ENCODE measurements around the gene KDM2B.
"Not testable (repeated sequence)": the region's sequence is repeated elsewhere in the genome, so short reads cannot be mapped to it uniquely, and the experiment has no call there.

The KDM2B gene

DNA sequence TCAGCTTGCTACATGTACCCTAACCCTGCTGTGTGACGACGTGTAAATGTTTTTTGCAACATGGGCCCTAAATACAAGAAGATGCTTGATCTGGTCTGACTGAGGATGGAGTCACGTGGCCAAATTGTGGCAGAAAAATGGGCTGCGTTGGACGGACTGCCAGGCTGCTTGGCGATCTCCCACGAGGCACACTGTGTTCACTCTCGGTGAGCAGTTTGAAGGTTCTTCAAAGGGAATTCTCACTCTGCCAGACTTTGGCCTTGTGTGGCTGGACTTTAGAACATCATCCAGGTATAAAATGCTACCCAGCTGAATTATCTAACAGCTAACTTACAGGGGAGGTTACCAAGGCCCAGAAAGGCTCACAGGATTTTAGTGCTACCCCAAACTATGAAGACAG, 85.1 kb downstream of the KDM2B start:
- DNase-seq, result no peak

DNA sequence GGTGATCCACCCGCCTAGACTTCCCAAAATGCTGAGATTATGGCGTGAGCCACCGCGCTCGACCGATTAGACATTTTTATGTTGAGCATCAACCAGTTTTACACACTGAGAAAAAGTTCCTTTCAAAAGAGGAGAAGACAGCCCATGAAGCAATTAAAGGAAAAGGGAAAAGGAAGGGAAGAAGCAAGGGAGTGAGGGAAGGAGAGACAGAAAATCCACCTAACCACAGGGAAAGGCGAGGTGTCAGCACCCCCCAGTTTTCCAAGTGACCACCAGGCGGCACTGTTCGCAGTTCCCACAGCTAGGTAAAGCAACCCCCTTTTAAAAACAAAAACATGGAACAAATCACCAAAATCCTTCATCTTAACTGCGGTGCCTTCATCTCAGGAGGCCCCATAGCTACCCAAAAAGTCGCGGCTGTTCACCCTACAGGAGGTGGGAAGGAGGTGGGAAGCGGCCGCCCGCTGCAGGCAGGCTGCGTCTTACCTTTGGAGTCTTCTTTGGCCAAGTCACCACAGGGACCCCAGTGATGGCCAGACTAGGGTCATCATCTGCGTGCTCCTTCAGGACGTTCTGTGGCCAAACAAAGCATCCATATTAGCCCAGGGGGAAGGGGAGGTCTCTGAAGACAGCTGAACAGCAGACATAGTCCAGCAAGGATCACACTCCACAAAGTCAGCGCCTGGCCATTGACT, 86.6 kb downstream of the KDM2B start:
- peak; percentile 53 for DNase-seq

DNA sequence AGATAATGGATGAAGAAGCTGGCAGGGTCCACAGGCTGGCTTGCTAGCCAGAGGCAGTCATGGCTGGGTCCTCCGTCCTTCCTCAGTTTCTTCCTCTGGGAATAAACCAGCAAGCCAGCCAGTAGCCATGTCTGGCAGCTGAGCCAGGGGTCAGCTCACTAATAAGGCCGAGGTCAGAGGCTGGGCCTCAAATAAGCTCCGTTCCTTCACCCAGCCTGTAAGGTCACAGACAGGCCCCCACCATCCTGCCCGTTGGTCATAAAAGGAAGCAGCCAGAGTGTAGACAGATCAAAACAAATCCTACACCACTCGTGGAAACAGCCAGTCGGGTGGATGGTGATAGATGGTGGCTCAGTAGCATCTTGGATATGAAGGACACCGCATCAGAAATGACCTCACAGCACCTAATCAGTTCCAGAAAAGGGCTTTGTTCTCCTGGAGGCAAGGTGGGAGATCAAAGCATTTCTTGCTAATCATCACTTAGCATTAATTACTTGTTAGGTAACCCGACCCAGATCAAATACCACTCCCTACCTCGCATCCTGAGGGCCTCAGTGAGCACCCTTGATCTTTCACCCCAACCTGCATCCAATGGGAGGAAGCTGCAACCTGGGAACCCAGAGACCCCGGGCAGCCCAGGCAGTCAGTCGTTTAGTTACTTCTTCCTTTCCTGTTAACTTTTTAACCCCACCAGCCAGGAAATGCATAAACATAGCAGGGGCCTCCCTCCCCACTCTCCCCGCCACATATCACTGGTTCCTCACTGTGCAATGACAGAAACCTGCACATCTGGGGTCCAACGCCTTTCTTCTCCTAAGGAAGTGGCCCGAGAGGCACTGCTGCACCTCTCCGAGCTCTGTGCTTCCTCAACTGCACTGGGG, 90.2 kb downstream of the KDM2B start:
- no peak for DNase-seq

DNA sequence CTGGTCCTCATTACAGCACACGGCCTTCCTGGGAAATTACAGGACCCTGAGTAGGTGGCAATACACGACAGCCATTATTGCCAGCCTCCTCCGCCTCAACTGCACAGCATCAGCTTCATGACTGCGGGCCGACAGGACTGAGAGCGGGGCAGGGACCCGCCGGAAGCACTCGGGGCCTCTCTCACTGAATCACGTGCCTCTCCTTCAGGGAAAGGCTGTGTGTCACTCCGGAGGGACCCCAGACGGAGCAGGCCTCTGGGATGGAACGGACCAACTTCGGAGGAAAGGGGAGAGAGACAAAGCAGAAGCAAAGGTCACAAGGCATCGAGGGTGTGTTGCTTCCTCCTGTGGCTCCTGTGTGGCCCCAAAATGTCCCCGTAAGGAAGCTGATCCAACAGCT, 90.9 kb downstream of the KDM2B start:
- DNase-seq, result no peak

DNA sequence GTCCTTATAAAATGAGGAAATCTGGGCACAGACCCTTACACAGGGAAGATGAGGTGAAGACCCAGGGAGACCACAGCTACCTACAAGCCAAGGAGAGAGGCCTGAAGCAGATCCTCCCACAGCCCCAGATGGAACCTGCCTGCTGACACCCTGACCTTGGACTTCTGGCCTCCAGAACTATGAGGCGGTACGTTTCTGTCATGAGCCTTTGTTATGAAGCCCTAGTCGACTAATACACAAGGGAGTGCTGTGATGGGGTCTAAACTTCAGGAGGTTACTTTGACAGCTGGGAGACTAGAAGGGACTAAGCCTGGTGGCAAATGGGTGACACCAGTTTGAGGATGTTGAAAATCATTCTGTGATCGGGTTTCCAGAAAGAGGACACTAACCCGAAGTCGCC, 95.9 kb downstream of the KDM2B start:
- no peak for DNase-seq

DNA sequence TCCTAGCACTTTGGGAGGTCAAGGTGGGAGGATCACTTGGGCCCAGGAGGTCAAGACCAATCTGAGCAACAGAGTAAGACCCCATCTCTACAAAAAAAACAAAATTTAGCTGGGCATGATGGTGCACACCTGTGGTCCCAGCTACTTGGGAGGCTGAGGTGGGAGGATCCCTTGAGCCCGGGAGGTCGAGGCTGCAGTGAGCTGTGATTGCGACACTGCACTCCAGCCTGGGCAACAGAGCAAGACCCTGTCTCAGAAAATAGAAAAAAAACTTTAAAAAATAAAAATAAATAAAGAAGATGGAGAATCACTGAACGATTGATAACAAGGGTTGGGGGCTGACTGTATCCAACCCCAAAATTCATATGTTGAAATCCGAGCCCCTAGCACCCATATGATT, 96.3 kb downstream of the KDM2B start:
- DNase-seq, result not testable (repeated sequence)

DNA sequence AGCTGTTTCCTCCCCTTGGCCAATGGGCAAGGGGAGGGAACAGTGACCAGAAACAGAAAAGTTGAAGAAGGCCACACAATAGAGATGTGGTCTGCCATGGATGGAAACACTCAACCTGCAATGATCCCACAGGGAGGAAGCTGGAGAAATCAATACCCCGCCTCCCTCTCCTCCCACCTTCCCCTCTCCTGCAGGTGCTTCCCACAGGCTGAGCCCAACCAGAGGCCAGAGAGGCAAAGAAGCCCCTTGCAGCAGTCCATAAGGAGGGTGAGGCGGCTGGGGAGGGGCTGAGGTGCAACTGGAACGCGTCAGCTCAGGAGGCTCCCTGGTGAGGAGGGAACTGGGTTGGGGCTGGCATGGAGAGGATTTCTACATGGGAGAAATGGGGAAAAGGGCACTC, 96.9 kb downstream of the KDM2B start:
- no peak for DNase-seq

DNA sequence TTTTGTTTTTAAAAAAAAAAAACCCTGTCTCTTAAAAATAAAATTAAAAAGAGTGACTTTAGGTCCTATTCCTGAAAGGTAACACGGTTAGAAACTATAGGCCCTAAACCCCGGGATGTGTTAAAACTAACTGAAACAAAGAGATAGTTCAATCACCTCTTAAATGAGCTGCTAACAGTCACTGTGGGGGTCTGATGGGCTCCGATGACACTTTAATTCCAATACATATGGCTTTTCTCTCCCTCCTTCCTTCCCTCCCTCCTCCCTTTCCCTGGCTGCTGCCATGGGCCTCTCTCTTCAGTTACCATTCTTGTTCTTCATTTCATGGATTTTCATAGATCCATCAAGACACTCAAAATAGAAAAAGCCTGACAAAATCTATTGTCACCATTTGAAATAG, 104.3 kb downstream of the KDM2B start:
- no peak for DNase-seq

DNA sequence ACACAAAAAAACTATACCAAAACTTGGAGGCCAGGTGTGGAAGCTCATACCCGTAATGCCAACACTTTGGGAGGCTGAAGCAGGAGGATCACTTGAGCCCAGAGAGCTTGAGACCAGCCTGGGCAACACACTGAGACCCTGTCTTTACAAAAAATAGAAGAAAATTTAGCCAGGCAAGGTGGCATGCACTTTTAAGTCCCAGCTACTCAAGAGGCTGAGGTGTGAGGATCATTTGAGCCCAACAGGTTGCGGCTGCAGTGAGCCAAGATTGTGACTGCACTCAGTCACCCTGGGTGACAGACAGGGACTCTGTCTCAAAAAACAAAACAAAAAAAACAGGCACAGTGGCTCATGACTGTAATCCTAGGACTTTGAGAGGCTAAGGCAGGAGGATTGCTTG, 105.5 kb downstream of the KDM2B start:
- no peak for DNase-seq

DNA sequence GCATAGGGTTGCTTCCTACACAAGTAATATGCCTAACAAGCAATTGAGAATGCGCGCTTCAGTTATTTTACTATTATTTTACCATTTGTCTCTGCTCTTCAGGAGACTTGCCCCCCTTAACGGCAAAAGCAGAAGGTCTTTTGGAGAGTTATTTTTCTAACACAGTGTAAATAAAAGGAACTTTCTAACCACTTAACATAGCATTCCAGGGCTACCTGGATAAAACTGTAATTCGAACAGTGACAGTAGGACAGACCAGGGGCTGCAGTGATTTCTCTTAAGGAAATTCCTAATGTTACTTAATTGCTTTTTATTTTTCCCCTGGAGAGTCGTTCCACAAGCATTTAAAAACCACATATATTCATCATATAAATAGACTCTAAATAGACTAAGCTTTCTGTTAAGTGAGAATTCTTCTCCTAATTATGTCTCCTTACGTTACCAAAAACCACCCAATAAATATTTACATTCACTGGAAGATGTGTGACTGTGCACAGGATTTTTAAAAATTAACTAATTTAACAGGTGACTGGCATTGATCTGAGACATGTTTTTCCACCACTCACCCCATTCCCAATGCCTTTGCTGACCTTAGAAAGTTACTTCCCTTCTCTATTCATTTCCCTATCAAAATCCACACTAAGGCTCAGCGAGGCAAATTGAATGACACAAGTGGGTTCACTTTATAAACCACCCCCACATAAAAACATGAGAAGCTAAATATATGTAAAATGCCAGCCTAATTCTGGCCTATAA, 108.5 kb downstream of the KDM2B start:
- DNase-seq, result no peak

DNA sequence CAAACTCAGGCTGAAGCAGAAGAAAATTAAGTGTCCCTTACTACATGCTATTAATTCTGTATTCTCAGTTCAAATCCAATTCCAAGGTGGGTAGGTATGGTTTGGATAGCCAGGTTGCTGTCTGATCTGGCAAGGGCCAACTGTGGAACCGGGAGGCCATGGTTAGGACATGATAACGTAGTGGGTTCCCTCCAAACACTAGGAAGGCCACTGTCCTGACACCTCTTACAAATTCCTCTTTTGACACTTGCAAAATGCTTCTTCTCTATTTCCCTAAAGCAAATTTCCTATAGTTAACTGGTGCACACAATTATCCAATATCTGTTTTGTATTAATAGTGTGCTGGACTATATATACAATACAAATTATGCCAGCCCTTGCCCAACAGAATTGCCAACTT, 110.1 kb downstream of the KDM2B start:
- no peak for DNase-seq

DNA sequence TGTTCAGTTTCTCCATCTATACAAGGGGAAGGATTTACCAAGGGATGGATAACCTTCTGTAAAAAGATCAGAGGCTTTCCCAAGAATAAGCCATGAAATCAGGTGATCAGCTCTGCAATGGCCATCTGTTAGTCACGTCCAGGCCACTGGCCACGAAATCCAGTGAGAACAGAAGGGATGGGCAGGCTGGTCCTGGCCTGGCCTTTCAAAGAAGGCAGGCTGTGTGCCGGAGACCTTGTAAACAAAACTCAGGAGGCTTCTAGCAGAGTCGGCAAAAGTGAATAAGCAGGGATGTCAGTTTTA, 112.4 kb downstream of the KDM2B start:
- no peak for DNase-seq

DNA sequence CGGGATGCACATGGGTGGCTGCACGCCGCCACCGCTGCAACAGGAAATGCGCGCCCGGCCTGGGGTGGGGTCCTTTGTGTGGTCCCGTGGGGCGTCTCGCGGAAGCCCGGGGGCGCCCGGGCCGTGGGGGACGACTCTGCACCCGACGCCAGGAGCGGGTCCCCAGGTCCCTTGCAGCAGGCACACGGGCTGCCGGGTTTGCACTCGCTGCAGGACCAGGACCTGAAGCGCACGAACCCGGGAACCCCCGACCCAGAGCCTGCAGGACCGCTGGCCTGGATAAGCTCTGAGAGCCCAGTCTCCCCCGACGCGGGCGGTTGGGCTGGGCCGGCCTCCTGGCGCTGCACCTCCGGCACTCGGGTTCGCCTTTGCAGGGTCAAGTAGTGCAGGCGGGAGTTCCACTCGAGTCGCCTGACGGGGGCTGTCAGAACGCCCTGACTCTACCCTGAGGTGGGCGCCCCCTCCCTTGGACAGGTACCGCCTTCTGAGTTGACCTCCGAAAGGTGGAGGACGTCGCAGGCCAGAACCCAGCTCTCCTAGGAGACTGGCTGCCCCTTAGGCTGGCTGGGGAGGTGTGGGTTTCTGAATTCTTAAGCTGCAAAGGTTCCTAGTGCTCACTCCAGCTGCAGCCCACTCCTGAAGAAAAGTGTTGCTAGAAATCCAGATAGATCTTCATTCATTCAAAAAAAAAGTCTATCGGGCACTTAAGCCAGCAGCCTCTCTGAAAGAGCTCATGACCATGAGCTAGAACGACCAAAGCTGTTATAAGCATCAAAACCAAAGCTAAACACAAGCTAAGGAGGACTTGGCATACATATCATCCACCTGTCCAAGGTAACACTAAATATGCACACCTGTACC, 113.0 kb downstream of the KDM2B start:
- DNase-seq, result peak; percentile 43

DNA sequence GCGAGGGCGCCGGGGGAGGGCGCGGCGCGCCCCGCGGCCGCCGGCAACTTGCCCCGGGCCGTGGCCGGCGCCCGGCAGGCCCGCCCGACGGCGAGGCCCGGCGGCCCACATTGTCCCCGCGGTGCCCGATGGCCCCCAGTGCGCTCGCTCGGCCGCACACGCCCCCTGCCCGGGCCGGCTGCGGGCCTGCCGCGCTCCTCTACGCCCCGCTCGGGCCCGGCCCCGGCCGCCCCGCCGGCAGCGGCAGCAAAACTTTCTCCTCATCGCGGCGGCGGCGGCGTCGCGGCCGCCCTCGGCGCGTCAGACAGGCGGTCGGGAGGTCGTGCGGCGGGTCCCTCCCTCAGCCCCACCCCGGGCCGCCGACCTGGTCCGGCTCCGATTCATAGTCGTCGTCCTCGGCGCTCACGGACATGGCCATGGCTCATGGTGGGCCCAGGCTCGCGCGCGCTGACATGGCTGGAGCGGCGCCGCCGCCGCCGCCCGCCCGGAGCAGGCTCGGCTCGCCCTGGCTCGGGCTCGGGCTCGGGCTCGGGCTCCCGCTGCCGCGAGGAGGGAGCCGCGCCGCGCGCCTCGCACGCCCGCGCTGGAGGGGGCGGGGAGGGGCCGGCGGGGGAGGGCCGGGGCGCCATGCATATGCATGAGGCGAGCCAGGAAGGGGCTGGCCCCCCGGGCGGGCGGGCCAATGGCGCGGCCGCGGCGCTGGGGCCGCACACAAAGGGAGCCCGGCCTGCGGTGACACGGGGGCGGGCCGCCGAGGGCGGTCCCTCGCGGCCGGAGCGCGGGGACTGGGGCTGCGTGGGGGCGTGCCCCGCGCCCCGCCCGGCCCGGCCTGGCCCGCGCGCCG, 113.8 kb downstream of the KDM2B start:
- peak; percentile 95 for DNase-seq

DNA sequence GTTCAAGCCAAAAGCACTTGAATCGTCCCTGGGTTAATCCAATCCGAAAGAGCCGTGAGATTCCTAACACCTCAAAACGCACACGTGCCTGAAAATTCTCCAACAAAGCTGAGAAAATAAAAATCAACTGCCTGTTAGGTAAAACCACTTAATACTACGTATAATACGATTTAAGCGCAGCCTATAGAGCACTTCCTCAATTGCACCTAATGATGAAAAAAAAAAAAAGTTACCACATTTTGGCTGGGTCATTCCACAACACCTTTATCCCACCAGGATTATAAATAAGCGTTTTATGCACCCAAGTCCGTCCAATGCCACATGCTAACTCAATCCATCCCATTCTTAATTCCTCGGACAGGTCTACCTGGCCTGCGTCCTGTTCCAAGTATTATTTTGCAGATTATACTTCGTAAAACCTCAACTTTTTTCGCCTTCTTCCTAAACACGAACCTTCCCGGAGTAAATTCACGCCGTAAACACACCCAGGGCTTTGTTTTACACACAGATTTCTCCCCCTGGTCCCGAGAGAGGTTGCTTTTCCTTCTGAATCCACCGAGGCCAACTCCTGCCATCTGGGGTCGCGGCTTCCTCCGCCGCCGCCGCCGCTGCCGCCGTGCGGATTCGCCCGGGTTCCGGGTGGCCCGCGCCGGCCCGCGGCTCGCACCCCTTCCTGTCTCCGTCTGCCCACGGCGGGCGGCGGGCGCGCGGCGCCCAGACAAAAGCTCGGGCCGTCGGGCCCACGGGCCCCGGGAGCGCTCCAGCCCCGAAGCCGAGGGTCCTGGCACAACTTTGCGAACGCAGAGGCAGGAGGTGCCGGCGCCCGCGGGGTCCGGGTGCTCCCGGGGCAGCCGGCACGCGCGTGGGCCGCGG, 114.7 kb downstream of the KDM2B start:
- peak; percentile 47 for DNase-seq

DNA sequence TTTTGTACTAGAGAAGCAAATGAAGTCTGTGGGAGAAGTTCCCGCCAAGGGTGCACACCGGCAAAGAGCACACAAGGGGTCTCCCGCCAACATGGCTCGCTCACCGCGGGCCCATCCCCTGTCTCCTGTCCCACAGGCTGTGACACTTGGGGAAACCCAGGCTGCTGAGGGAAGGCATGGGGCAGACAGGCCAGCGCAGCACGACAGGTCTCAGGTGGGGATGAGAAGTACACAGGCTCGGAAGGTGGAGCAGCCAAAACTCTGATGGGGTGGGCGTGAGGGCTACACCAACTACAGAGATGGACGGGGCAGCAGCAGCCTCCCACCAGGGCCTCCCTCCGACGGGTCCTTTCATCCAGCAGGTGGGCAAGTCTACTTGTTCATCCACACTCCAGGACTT, 116.5 kb downstream of the KDM2B start:
- DNase-seq, result no peak

DNA sequence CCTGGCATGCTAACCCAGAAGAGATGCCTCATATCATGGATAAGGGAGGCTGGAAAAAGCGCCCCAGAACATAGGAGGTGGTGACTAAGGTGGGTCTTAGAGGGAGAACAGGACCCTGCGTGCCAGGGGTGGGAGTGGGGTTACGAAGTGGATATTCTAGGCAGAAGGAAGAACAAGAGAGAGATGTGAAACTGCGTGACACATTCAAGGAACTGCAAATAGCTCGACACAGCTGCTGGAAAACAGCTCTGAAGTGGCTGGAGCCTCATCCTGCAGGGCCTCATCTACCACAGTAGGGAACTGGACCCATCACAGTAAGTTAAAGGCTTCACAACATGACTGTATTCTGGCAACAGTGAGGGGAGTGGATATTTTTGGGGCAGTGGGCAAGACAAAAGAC, 119.8 kb downstream of the KDM2B start:
- no peak for DNase-seq

DNA sequence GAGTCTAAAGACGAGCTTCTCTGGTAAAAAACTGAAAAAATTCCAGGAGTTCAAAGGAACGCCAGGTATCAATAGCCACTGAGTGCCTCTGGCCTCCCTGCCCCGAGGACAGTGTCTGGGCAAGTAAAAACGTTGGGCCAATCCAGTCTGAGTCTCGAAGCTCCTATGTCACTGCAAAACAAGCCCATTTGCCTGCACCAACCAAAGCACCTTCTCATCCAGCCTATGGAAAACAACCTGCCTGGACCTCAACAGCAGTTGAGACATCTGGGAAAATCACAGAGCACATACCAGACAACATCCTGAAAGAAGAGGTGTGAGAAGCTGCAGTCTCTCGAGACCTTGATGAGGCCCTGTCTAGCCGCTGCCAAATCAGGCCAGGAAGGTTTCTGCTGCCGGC, 124.3 kb downstream of the KDM2B start:
- DNase-seq, result no peak

DNA sequence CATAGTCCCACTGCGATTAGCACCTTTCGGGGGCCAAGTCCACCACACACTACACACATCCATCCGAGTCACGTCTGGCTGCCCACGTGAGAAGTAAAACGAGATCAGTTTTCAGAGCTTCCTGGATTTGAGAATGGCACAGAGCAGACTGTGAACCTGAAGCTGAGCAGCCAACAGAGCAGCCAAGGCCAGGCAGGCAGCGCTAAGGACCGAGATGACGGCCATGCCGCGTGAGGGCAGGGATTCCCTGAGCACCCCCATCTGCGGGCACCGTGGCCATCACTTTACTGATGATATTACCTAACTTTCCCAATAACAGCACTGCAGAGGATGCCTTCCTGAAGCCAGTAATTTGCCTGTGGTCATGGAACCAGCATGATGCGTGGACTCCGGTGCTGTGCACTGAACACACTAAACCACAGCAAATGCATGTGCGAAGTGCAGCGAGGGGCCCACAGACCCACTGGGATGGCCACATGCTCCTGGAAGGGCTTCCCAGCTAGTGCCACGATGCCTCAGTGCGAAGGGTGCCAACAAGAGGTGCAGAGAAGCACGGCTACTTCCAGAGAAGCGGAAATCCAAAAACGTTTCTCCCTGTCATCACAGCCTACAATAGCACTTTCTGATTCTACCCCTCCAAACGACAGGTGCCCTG, 124.9 kb downstream of the KDM2B start:
- no peak for DNase-seq

DNA sequence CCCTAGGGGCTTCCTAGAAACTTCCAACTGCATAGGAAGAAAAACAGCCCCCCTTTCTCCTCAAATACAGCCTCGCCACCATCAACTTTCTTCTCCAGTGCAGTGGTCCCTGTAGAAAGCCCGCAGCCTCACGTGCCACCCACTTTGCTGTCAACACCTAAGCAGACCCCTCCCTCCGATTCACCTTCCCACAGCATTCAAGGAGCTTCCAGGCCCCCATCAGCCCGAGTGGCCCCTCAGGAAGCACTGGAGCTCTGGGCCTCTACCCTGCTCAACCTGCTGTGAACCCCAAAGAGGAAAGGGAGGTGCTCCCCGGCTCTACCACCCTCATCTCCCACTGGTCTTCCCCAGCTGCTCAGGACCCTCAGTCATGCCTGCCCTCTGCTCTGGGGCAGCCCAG, 125.9 kb downstream of the KDM2B start:
- no peak for DNase-seq

Measured in RPMI8226 (cell line).